GM18520 (cell line): ENCODE measurements around the gene SMIM24.
"Not testable (repeated sequence)": the region's sequence is repeated elsewhere in the genome, so short reads cannot be mapped to it uniquely, and the experiment has no call there.

ENCODE experiments used
- ATAC-seq: cut with Tn5 transposase; IDR thresholded peaks from one replicate; pipeline ENCODE4 v1.9.1; 2021; ENCODE audit not compliant: unreplicated experiment

SMIM24 gene

GRCh38 chr19:3480383-3481091 lies at the start of gene SMIM24:
TSS of gene SMIM24 (minus strand) at chr19:3480525. CDS start at chr19:3480463, 62 bp downstream.
- no peak for ATAC-seq

- not testable (repeated sequence) for ATAC-seq
Measured at GRCh38 chr19:3529299-3529698, 49.0 kb upstream of the SMIM24 start.

- no peak for ATAC-seq
Measured at GRCh38 chr19:3528539-3529211, 48.4 kb upstream of the SMIM24 start.

GRCh38 chr19:3528080-3528479 lies 47.8 kb upstream of the SMIM24 start:
- ATAC-seq: no peak

- no peak for ATAC-seq
Measured at GRCh38 chr19:3527238-3527910, 47.0 kb upstream of the SMIM24 start.

- ATAC-seq: no peak
Measured at GRCh38 chr19:3526507-3527237, 46.3 kb upstream of the SMIM24 start.

- no peak for ATAC-seq
Measured at GRCh38 chr19:3524904-3525451, 44.7 kb upstream of the SMIM24 start.

- ATAC-seq: no peak
Measured at GRCh38 chr19:3524078-3524842, 43.9 kb upstream of the SMIM24 start.

GRCh38 chr19:3523361-3524077 lies 43.2 kb upstream of the SMIM24 start:
- ATAC-seq: no peak

- ATAC-seq: no peak
Measured at GRCh38 chr19:3522421-3523360, 42.4 kb upstream of the SMIM24 start.

GRCh38 chr19:3521104-3521445 lies 40.8 kb upstream of the SMIM24 start:
- ATAC-seq: no peak

- no peak for ATAC-seq
Measured at GRCh38 chr19:3520166-3521103, 40.1 kb upstream of the SMIM24 start.

GRCh38 chr19:3519126-3519525 lies 38.8 kb upstream of the SMIM24 start:
- ATAC-seq: no peak

GRCh38 chr19:3518659-3519058 lies 38.3 kb upstream of the SMIM24 start:
- ATAC-seq: no peak

GRCh38 chr19:3518255-3518654 lies 37.9 kb upstream of the SMIM24 start:
- ATAC-seq: no peak

GRCh38 chr19:3517638-3518037 lies 37.3 kb upstream of the SMIM24 start:
- no peak for ATAC-seq

GRCh38 chr19:3516675-3517207 lies 36.4 kb upstream of the SMIM24 start:
- no peak for ATAC-seq
